ENCODE measurements around the gene RUNX2. TPM values are rescaled to one million over a fixed set of nuclear protein-coding genes. Genes with fewer than 3 reads are reported as not detected.

Gene RUNX2
- total and polyA plus RNA-seq, 2 donors (not counting 1 experiment from before 2014, with no cell fraction given), result 1.3 to 2.4 TPM

GRCh38 chr6:45702849-45703739 is 375.0 kb downstream of the RUNX2 start:
- WGBS (ENCODE audit: insufficient coverage), result no CpG with 5 or more reads among the region's 4 CpGs
- Histone ChIP-seq H3K79me2 (ENCODE audit: control insufficient read depth, insufficient read depth, low read length) (no peaks in the 10 kb centered on the region), H2AFZ (ENCODE audit: insufficient read depth, low read depth, low read length, poor library complexity, severe bottlenecking) (no peak overlapping the region), H3K4me2 (replicated peaks; ENCODE audit: low read depth, low read length, poor library complexity, severe bottlenecking) (no peak overlapping the region), H3K9me3 (ENCODE audit: control extremely low read depth in 1 of 3, control insufficient read depth in 2 of 3, insufficient read depth in 1 of 3, low read length in 2 of 3) (no peaks in the 10 kb centered on the region), H4K20me1 (ENCODE audit: control insufficient read depth, insufficient read depth, low read length, poor library complexity, severe bottlenecking) (no peaks in the 10 kb centered on the region), H3K4me3 (ENCODE audit: control extremely low read depth in 1 of 5, extremely low read depth in 1 of 5, insufficient read depth in 1 of 5, low read depth in 2 of 5, low read length in 4 of 5) (no peak overlapping the region), H3K4me1 (ENCODE audit: control insufficient read depth in 2 of 2, insufficient read depth in 2 of 2, low read length in 2 of 2) (peaks cover 0 to 8% of the 10 kb centered on the region in 2 donors), H3K27ac (ENCODE audit: low read length in 2 of 2) (no peak overlapping the region), H3K27me3 (replicated peaks in 1 of 4; ENCODE audit: control extremely low read depth in 1 of 4, control insufficient read depth in 3 of 4, insufficient read depth in 4 of 4, low read length in 3 of 4) (no peaks in the 10 kb centered on the region), H3K9ac (ENCODE audit: low read length) (no peak overlapping the region), H3K36me3 (replicated peaks in 1 of 2; ENCODE audit: control extremely low read depth in 1 of 2, control insufficient read depth in 1 of 2, extremely low read depth in 1 of 2, insufficient read depth in 2 of 2, low read length in 1 of 2) (no peaks in the 10 kb centered on the region)
- Mint-ChIP-seq H3K4me1 (peaks cover 4% of the 10 kb centered on the region), H3K4me3 (no peak overlapping the region), H3K9me3 (ENCODE audit: insufficient read depth) (no peaks in the 10 kb centered on the region), H3K27ac (no peak overlapping the region), H3K27me3 (no peaks in the 10 kb centered on the region)
- DNase-seq (no peak), ATAC-seq (ENCODE audit: low read depth) (no peak)
- intact Hi-C loops (cut with micrococcal nuclease), result no loop called here
- TF ChIP-seq EZH2 (IDR thresholded peaks at IDR 0.05; ENCODE audit: borderline replicate concordance, insufficient read depth, low read depth, low read length, poor library complexity, severe bottlenecking) (no peak), CTCF (IDR thresholded peaks at IDR 0.05) (no peak)
- CTCF ChIA-PET, result interaction anchor here (0.7 to 2.7 kb wide), 3 partner anchors 12 to 1047 kb away, joined by 3 to 13 read pairs (median 4); no protein-coding TSS in a partner anchor
- POLR2A ChIA-PET, result no interaction called here
